NCI-H2196 (cell line): ENCODE results near the gene SPDYE17.
"Not testable (repeated sequence)": the region's sequence is repeated elsewhere in the genome, so short reads cannot be mapped to it uniquely, and the experiment has no call there.

Experiments used
- DNase-seq: peaks from one replicate; lab custom pipeline; 2025; ENCODE audit not compliant: unreplicated experiment; lab: John Stamatoyannopoulos, UW

The SPDYE17 gene

DNA sequence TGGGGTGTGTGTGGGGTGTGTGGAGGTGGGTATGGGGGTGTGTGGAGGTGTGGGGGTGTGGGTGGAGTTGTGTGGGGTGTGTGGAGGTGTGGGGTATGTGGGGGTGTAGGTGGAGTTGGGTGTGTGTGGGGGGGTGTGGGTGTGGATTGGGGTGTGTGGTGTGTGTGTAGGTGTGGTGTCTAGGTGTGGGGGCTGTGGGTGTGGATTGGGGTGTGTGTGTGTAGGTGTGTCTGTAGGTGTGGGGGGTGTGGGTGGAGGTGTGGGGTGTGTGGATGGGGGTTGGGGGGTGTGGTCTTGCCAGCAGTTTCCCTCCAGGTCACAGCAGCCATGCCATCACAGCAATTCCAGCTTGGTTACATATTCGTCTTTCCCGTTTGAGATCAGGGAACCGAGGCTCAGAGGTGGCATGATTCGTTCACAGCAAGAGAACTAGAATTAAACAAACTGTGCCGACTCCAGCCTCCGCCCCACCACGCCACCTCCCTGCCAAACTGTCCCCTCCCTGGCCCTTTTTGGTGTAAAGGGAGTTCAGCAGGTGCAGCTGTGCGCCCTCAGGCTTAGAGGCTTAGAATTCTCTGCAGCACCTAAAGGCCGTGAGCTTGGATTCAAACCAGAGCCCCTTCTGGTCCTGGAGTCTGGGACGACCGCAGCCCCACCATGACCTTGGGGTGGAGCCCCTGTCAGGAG is 33.3 kb downstream of the SPDYE17 start:
- not testable (repeated sequence) for DNase-seq

DNA sequence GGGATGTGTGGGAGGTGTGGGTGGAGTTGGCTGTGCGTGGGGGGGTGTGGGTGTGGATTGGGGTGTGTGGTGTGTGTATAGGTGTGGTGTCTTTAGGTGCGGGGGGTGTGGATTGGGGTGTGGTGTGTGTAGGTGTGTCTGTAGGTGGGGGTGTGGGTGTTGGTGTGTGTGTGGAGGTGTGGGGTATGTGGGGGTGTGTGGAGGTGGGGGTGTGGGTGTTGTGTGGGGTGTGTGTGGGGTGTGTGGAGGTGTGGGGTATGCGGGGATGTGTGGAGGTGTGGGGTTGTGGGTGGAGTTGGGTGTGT is 33.9 kb downstream of the SPDYE17 start:
- no peak for DNase-seq

DNA sequence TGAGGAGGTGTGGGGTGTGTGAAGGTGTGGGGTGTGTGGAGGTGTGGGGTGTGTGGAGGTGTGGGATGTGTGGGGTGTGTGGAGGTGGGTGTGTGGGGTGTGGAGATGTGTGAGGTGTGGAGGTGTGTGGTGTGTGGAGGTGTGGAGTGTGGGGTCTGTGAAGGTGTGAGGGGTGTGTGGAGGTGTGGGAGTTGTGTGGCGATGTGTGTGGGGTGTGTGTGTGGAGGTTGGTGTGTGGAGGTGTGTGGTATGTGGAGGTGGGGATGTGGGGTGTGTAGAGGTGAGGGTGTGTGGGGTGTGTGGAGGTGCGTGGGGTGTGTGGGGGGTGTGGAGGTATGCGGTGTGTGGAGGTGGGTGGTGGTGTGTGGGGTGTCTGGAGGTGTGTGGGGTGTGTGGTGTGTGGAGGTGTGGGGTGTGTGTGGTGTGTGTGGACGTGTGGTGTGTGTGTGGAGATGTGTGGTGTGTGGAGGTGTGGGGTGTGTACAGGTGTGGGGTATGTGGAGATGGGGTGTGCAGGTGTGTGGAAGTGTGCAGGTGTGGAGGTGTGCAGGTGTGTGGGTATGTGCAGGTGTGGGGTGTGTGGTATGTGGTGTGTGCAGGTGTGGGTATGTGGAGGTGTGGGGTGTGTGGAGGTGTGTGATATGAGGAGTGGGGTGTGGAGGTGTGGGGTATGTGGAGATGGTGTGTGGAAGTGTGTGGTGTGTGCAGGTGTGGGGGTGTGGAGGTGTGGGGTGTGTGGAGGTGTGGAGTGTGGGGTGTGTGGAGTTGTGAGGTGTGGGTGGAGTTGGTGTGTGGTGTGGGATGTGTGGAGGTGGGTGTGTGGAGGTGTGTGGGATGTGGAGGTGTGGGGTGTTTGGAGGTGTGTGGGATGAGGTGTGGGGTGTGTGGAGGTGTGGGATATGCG is 34.5 kb downstream of the SPDYE17 start:
- no peak for DNase-seq

DNA sequence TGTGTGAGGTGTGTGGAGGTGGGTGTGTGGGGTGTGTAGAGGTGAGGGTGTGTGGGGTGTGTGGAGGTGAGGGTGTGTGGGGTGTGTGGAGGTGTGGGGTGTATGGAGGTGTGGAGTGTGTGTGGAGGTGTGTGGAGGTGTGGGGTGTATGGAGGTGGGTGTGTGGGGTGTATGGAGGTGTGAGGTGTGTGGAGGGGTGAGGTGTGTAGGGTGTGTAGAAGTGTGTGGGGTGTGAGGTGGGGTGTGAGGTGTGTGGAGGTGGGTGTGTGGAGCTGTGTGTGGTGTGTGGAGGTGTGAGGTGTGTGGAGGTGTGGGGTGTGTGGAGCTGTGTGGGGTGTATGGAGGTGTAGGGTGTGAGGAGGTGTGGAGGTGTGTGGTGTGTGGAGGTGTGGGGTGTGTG is 35.2 kb downstream of the SPDYE17 start:
- not testable (repeated sequence) for DNase-seq

DNA sequence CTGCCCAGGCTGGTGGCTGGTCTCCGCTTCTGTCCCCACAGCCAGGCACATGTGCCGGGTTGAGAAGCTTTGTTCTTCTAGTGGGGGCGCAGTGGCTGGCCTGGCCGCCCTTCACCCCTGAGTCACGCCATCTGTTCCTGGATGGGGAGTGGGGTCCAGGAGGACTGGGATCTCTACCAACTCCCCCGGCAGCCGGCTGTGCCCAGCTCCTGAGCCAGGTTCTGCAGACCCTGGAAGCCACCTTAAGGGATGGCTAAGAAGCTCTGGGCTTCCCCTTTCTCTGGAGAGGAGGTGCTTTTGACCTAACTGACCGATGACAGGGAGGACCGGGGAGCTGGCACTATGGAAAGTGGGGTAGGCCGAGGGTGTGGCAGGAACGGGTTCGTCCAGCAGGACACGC is 37.9 kb downstream of the SPDYE17 start:
- DNase-seq: not testable (repeated sequence)

DNA sequence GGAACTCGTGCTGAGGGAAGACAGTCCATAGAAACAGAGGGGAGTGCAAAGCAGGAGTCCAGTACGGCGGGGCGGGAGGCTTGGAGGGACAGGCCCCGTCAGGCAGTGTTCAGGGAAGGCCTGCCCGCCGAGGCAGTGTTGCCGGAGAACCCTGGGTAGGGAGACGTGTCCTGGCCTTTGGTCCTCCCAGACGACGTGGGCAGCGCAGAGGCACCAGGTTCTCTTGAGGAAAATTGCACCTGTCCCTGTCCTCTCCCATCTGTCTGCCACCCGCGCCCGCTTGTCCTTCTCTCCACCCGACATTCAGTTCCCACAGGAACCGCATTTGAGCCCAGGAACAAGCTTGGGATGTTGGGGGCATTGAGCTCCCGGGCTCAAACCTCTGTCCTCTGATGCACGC is 38.3 kb downstream of the SPDYE17 start:
- DNase-seq: not testable (repeated sequence)

DNA sequence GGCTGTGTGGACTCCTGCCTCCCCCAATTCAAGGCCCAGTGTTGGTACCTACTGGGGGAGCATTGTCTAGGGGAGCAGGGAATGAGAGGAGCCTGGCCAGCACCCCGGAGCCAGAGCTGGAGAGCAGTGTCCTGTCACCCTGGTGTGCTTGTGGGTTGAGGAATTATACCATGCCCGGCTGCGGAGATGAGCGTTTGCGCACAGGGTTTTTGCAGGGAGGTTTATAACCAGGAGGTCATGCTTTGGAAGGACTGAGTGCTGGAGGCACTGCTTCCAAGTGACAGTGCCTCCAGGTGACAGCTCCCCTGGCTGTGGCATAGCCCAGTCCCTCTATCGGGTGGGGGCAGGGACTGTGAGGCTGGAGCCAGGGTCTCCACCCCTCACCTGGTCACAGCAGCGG is 39.3 kb downstream of the SPDYE17 start:
- not testable (repeated sequence) for DNase-seq

DNA sequence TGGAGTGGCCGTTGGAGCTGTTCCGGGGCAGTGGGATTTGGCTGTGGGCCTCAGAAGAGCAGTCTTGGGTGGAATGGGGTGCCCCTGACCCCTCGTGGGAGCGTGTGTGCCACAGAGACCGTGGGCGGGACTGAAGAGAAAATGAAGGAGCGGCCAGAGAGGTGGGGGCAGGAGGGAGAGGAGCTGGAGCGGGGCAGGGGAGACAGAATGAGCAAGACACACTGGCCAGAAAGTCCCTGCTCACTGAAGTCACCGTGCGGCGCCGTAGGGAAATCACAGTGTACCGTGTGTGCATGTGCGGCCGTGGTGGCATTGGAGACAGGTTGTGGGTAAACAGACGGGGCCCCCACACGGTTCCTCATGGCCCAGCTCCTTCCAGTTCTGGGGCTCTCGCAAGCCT is 40.0 kb downstream of the SPDYE17 start:
- not testable (repeated sequence) for DNase-seq

DNA sequence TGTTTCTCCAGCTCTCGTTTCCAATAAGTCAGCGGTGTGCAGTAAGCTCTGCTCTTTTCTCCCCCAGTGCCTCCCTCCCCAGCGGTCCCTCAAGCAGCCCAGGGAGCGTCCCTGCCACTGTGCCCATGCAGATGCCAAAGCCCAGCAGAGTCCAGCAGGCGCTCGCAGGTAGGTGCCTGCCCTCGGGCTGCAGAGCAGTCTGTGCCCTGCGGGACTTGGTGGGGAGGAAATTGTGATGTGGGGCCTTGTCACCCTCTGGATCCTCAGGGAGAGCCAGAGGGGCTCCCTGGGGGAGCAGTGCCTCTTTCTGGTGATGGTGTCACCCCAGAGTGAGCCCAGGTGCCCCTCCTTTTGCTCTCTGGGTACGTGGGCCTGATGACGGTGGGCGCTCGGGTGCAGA is 42.0 kb downstream of the SPDYE17 start:
- not testable (repeated sequence) for DNase-seq

DNA sequence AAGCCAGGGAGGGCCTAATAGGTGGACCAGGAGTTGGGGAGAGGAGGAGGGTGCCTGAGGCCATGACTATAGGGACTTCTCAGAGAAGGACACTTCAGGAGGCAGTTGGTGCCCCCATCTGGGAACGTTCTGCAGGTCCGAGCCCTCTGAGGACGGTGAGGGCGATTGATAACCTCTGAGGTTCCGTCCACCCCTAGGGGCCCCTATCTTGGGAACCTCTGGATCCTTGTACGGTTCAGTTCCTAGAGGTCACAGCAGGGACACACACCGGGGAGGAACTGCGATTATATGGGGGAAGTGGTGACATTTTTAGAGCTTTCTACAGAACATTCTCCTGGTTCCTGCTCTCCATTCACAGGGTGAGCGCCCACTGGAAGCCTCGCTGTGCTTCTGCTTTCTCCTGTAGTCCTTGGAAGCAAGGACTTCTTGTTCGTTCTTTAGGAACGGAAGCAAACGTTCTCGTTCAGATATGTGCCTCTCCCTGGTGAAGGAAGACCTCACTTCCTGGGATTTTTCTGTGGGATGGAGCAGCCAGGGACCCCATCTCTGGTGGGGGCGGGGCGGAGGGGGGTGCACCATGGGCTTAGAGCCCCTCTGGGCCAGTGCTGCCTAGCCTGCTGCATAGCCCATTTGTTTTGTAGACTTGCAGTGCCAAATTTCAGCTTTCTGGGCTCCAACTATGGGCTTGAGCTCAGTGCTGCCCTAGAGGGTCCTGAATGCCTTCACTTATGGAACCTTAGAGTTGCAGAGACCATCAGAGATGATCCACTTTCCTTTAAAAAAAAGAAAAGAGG is 46.0 kb downstream of the SPDYE17 start:
- DNase-seq: not testable (repeated sequence)

DNA sequence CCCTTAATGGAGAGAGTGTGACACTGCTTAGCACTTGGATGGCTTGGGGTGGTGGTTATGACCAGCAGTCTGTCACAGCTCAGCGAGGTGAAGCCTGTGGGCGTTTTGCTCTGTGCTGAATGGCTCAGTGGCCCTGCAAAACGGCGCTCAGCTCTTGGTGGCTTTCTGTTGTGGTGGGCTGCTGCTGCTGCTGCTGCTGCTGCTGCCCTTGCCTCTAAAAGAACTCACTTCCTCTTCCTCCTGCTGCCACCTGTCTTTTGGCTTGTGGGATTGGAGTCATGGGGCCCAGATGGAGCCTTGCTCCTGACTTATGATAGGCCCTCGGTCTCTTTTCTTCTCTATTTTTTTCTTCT is 47.4 kb downstream of the SPDYE17 start:
- not testable (repeated sequence) for DNase-seq

DNA sequence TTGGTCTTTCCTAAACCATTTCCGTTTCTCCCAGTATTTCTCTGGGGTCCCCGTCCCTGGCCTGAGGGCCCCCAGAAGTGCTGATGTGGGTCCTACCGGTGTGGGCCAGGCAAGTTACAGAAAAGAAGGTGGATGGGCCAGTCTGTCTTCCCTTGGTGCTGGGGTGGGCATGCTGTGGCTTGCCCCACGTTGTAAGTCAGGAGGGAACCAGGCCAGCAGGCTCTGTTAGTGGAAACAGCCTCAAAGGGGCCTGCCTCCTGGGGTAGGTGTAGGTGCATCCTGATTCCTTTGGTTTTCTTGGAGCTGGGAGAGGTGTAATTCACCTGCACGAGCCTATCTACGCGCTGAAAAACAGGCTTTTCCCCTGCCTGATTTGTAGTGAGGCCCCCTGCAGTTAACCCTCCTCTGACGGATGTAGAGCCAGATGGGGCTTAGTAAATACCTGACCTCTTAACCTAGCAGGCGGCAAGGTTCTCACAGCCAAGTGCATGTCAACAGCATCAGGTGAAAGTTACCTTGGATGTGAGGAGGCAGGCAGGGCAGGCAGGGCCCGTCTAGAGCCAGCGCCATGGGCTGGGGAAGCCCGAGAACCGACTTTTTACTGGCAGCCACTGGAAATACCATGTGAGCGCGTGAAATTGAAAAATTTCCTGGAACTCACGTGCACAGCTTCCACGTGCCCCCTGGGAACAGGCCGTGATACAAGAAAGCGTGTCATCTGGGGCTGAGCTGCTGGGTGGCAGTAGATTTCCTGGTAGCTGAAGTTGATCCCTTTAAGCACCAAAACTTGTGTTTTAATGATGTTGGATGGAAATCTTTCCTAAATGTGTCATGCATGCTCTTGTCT is 48.0 kb downstream of the SPDYE17 start:
- not testable (repeated sequence) for DNase-seq

DNA sequence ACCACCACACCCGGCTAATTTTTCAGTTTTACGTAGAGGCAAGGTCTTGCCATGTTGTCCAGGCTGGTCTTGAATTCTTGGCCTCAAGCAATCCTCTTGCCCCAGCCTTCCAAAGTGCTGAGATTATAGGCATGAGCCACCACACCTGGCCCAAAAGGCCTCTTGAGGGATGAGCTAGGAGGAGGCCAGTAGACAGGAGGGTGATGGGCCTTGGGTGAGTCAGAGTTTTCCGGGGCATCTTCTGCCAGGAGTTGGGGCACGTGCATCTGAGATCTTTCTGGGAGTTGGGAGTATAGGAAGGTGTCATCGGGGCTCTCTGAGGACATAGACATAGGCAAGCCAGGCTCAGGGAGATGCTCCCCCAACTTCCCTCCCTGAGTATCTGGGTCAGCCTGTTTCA is 48.8 kb downstream of the SPDYE17 start:
- not testable (repeated sequence) for DNase-seq

DNA sequence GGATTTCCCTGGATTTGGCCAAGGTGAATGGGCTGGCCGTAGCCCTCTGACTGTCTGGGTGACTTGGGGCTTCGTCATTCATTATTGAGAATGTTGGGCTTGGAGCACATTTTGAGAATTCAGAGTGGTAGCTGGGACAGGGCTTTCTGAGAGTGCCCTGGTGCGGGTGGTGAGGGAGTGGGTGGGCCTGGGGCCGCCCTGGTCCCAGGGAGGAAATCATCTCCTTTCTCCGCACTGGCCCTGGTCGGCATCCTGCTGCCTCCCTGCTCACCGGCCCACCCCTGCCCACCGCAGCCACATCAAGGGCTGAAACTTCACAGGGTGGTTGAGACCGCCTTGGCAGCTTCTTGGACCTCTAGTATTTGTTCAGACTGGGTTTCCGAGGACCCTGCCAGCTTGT is 49.7 kb downstream of the SPDYE17 start:
- not testable (repeated sequence) for DNase-seq

DNA sequence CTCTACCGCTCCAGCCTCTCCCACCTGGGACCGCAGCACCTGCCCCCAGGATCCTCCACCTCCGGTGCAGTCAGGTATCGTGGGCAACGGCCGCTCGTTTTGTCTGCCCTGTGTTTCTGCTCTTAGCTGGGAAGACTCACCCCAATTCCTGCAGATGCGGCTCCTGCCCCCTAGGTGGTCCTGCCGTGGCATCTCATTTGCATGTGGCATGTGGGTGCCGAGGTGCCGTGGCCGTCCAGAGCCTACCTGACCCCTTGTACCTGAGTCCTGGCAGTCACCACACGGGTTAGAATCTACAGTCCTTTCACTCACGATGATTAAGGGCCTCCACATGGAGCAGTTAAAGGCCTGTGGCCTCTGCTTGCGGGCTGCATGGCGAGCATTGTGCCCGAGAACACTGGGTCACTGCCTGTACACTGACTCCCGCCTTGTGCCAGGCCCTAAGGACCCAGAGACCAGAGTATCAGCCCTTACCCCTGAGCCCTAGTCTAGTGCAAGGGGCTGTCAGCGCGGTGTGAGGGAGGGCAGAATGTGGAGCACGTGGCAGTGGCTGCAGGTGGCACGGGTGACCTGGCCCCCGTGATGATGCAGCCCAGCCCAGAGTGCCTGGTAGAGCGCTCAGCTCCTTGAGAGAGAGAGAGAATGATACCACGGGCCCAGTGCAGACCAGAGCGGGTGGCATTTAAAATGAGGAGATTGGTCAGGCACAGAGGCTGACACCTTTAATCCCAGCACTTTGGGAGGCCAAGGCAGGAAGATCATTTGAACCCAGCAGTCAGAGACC is 50.8 kb downstream of the SPDYE17 start:
- DNase-seq: not testable (repeated sequence)

DNA sequence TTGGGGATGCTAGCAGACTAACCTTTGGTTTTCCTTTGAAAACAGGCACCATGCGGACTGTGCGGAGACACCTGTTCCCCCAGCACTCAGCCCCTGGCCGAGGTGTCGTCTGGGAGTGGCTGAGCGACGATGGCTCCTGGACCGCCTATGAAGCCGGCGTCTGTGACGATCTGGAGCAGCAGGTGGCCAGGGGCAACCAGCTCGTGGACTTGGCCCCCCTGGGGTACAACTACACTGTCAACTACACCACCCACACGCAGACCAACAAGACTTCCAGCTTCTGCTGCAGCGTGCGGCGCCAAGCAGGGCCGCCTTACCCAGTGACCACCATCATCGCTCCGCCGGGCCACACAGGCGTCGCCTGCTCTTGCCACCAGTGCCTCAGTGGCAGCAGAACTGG is 51.6 kb downstream of the SPDYE17 start:
- not testable (repeated sequence) for DNase-seq

DNA sequence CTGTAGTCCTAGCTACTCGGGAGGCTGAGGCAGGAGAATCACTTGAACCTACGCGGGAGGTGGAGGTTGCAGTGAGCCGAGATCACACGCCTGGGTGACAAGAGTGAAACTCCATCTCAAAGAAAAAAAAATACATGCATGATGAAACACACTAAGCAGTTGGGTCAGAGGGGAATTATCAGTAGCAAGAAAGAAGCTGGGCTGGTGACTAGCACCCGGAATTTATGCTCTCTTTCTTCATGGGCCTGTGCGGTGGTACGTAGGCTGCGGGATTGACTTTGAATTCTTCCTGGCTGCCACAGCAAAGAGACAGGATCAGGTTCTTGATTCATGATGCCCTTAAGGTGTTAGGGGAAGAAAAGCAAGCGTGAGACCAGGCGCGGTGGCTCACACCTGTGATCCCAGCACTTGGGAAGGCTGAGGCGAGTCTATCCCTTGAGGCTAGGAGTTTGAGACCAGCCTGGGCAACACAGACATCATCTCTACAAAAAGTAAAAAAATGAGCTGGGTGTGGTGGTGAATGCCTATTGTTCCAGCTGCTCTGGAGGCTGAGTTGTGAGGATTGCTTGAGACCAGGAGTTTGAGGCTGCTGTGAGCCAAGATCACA is 54.3 kb downstream of the SPDYE17 start:
- DNase-seq: not testable (repeated sequence)

DNA sequence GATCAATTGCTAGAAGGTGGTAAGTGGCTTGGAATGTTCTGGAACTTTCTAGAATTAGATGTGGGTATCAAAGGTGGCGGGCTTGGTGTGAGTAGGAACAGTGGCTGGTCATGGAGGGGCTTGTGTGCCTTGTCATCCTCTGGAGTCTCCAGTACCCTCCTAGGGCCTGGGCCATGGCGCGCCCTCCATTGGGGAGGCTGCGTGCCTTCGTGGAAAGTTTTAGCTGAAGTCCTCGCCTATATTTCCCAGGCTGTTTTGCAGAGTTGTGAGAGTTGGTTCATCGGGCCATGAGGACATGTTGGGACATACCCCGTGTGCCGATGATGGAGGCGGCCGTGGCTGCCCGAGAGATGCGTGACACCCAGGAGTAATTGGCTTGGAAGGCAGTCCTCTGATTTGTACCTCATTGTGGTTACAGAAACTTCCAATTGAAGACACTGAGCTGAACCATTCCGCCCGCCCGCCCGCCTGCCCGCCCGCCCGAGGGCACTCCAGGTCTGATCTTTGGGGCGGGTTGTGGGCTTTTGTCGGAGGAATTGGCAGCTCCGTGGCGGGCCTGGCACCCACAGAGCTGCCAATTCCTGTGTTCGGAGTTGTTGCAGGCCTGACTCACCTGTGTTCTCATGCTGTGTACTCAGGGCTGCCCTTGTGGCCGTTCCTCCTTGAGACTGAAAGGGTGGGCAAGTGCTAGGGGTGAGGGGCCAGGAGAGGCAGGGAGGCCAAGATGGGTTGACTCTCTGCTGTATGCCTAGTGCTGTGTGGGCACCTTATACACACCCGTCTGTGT is 57.2 kb downstream of the SPDYE17 start:
- DNase-seq: not testable (repeated sequence)

DNA sequence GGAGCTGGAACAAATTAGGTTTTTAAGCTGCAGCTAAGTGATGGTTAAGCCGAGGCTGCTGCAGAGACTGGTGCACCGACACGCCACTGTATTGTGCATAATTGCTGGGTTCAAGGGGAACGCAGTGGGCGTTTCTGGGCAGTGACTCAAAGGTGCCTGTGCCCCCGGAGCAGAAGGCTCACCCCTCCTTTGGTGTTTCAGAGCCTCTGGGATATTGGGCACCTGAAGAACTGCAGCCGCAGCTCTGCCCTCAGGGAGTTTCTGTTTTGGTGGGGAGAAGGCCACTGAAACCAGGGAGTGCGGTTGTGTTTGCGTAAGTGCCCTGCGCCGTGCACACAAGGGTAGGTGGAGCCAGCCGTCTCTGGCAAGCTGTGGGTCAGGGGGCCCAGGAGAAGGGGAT is 57.8 kb downstream of the SPDYE17 start:
- not testable (repeated sequence) for DNase-seq
